HG02623 (cell line): ENCODE results near the gene HES6.

Experiments
- ATAC-seq: cut with Tn5 transposase; IDR thresholded peaks from one replicate; pipeline ENCODE4 v1.9.1; 2021; ENCODE audit warnings: moderate library complexity; ENCODE audit not compliant: unreplicated experiment

Gene HES6

DNA sequence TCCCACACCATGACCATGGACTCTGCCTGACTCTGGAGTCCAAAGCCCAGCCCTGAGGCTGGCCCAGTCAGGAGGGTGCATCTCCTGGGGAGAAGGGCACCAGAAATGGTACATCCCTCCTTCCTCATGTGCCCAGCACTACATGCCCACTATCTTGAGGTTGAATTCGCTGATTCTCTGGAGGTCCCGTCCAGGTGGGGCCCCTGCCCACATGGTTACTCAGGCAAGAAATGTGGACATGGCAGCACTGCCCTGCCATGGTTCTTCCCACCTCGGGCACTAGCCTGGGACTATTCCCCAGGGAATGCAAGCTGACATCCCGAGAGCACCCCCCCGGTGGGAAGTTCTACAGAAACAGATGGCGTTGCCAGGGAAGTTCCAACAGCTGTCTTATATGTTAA, 15.3 kb upstream of the HES6 start:
- no peak for ATAC-seq

DNA sequence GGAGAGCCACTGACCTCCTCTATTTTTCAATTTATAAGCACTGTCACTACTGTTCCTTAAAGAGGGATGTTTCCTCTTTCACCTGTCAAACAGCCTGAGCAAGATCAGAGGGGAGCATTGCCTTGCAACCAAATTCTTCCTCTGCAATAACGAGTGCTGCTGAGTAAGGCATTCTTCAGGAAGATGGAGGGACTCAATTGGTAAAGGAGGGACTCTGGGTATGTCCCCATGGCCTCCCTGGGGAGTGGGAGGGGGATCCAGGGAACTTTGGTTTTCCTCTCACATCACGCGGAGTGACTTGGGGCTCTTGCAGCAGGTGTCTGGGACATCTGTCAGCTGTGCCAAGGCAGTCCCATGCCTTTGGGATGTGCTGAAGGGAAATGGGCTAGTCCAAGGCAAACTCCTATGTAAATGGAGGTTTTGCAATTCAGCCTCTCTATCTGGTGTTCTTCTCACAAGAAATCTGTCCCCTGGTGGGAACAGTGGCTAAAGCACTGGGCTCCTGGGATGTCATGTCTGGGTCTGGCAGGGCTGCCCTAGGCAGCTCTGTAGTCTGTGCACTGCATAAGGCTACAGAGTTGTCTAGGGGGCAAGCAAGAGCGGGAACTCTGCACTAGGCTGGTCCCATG, 14.4 kb upstream of the HES6 start:
- ATAC-seq = no peak

DNA sequence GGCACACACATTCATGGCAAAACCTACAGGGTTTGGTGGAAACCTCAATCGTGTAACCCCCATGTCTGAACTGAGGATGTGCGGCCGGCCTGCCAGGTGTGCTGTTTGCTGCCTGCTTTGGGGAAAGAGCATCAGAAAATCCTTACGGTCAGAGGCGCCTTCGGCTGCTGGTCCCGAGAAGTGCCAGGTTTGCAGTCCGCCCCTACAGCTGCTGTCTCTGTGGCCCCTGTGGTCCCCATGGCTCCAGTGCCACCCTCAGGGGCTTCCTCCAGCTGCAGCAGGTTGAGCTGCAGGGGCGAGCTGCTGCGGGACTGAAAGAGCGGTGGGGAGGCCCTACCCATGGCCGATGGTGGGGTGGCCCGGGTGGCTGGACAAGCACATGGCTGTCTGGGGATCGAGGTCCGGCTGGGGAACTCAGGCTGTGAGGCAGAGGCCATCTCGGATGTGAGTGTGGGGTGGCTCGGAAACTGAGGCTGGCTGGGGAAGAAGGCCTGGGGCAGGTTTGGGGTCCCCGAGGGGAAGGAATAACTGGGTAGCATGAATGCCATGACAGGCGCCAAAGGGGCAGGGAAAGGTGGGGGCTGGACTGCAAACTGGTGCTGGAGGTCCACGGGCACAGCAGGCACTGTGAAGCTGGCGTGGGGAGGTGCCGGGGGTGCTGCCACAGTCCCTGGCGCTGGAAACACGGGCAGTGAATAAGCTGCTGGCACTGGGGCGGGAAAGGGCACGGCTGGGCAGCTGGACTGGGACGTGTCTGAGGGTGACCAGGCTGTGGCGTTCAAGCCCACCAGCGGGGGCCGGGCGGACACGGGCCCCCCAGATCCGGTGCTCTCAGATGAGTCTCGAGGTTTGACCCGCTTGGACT, 13.2 kb upstream of the HES6 start:
- no peak for ATAC-seq

DNA sequence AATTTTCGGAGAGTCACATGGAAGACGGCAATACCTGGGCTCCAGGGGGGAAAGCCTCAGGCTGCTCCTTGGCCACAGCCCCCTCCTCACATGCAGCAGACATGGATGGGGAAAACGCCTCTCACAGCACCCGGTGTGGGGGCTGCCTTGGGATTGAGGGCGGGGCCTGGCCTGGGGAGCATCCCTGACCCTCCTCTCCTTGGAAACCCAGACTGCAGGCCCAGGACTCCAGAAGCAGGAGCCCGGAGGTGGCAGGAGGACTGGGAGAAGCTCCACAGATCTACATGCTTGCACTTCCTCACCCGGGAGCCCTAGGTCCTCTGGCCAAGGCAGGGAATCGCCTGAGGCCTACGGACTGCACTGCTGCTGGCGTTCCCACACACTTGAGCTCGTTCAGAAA, 12.1 kb upstream of the HES6 start:
- no peak for ATAC-seq

DNA sequence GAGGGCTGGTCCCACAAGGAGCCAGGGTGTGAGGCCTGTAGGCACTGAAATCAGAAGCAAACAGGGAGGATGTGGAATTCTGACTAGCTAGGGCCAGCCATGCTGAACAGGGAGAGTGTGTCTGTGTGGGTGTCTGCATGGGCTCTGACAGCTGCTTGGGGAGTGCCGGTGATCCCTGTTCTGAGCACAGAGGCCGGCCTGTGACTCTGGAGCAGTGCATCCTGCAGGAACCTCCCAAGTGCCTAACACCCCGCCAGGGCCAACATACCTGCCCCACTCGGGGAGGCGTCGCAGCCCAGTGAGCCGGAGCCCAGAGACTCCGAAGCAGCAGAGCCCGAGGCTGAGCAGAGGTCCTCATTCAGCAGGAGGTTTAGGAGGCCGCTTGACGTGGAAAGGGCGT, 11.5 kb upstream of the HES6 start:
- ATAC-seq = no peak

DNA sequence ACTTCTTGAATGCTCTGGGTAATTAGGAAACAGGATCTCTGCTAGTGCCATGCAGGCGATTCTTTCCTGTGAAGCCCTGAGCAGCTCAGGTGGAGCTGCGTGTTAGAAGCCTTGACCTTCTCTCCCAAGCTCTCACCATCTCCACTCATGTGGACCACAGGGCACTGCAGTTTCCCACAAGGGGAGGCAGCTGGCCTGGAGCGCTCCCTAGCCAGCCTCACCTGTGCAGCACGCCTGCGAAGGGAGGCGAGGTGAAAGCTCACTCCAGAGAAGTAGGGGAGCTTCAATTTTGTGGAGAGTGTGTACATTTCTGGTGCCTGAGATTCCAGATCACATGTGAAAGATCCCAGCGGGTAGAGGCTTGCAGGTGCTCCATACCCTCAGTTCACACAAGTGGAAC, 11.1 kb upstream of the HES6 start:
- ATAC-seq = no peak

DNA sequence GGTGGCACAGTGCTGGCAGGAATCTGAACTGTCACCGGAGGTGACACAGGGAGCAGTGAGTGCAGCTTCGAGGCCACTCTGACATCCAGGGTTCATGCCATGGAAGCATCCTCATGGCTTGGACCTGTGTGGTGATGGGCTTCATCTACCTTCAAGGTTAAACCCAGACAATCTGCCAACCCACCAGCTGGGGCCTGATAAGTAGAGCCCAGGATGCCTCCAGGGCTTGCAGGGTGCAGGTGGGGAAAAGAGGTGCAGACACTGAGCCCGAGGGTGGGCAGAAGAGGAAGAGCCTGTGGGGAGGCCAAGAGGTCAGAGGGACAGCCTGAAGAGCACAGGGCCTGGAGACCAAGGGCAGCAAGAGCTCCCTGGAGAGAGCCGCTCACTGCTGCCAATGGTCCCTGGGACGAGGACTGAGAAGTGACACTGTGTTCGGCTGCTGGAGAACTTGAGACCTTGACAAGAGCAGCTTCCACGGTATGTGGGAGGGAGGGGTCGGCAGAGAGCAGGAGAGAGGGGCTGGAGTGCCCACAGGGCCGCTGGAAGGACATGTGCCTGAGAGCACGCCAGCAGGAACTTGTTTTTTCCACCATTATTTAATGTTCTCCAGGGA, 8.1 kb upstream of the HES6 start:
- no peak for ATAC-seq

DNA sequence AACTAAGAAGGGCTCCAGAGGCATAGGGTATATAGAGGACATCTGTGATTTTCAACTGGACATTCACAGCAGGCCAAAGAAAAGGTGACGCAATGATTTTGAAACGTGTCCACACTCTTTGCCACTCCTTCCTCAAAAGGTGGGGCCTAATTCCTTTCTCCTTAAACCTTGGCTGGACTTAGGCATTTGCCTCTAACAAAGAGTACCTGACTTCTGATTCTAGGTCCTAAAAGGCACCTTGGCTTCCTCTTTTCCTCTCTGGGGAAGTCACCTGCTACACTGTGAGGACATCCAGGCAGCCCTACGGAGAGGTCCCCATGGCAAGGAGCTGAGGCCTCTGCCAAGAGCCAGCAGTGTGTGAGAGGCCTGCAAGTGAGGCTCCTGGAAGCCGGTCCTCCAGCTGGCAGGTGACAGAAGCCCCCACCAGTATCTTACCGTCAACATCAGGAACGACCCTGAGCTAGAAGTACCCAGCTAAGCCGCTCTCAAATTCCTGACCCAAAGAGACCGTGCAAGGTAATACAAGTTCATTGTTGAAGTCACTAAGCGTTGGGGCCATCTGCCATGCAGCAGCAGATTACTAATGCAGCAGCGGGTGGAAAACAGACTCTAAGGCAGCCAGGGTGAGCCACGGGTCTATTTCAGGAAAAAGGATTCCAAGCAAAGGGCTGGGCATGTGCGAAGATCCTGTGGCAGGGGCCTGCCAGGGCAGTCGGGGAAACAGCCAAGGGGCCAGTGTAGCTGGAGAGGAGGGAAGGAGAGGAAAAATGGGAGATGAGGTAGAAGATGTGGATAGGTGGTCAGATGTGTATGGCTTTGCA, 7.4 kb upstream of the HES6 start:
- no peak for ATAC-seq

DNA sequence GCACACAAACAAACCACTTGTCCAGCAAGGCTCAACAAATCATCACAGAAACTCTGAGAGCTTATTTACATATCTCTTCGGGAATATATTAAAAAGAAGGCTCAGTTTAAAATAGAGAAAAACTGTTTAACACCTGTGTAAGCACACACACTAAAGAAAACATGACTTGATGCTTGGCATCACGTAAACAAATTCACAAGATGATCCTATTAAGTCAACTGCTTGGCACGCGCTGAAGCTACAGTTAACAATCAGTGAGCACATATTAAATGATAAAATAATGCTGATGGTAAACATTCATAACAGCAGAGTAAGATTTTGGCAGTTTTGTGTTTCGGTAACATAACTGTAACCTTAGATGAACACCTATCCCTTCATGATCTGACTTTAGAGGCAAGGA, 4.3 kb upstream of the HES6 start:
- no peak for ATAC-seq

DNA sequence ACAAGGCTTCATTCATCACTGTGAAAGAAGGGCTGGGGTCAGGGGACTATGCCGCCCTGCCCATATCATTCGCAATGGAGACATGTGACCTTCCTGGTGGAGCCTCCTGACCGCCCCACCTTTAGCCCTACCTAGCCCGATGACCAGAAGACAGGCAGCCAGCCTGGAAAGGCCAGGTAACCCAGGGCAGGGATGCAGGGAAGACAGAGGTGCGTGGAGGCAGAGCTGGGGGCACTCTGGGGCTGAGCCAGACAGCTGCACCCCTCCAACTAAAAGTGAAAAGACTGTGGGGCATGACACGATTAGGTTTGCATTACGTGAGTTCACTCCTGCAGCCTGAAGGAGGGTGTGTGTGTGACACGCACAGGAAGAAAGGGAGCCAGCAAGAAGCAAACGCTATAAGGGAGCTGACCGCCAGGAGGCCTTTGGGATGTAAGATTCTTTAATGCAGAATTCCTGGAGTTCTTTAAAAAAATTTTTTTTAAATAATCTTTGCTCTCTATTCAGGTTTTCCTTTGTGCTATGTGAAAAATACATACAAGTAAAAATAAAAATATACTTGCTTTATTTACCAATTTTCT, 3.7 kb upstream of the HES6 start:
- ATAC-seq = no peak

DNA sequence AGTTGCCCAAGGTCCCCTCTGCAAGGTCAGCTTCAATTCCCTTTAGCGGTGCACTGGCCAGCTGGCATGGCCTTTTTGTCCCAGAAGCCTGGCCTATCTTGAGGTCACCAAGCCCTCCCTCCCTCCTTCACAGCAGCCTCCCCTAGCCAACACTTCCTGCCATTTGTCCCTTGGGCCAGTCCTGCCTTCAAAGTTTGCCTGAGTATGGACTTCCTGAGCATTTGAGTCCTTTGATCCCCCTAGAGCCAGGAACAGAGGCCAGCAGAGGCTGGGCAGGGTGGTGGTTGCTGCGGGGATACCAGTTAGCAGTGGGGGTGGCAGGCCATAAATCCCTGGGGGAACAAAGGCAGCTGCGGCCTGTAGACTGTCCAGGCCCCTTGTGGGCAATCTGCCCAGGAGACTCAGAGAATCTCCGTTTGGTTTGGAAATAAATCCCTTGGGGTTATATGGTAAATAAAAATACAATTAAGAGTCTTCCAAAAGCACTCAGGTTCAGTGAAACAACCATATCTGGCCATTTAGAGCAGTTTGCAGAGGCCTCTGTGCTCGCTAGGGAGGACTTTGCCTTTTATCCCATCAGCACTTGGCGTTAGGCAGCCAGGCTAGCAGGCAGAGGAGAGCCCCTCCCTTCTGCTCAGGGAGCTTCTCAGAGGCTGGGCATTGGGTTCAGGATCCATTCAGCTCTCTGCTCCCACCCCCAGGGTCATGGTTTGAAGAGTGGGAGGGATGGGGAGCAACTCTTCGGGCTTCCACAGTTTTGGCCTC, 3.1 kb upstream of the HES6 start:
- no peak for ATAC-seq

DNA sequence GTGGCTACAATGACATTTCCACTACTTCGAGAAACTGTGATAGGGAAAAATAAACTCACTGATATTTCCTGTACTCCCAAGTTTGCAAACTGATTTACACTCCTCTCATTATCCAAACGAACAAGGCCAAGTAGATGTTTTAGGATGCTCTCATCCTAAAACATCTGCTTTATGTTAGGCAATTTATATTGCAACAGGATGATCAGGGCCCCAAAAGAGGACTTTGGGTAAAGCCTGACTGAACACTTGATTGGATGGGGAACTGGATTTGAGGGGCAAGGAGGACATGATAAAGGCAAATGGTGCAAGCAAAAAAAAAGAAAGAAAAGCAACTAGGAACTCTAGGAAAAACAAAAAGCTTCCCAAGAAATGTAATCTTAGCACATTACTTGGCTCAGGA, 2.1 kb upstream of the HES6 start:
- ATAC-seq = no peak

DNA sequence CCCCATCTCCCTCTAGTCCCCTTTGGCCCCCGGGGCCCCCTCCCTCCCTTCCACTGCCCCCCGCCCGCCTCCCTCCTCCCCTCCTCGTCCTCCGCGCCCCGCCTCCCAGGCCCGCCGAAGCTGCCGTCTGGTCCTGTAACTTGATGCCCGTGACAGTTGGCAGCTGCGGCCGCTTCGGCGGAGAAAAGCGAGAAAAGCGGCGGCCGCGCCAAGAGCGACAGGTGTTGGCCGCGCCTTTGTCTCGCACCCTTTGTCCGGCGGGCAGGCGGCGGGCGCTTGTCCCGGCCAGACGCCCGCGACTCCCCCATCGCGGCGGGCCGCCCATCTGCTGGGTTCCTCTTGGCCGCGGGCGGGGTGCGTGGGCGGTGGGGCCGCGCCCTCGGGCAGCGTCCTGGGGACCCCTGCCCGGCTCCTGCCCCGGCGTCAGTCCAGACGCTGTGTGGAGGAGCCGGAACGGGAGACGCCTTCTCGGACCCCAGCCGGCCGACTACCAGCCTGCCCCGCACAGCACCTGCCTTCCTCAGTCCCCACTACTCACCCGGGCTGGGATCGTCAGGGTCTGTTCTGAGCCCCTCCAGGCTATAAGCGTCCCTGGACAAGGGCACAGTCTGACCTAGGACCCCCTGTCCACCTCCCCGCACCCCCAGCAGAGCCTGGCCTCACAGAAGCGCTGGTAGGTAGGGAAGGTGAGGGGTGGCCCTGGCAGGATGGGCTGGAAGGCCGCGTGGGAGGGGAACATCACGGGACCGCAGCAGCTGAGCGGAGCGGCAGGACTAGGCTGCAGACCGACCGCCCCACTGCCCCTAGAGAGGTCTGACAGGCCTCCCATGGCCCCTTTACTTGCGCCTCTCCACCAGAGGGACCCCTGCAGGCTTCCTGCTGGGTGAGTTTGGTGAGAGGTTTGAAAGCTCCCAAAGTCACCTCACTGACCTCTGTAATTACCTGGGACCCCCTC, 1.2 kb upstream of the HES6 start:
- ATAC-seq = no peak

DNA sequence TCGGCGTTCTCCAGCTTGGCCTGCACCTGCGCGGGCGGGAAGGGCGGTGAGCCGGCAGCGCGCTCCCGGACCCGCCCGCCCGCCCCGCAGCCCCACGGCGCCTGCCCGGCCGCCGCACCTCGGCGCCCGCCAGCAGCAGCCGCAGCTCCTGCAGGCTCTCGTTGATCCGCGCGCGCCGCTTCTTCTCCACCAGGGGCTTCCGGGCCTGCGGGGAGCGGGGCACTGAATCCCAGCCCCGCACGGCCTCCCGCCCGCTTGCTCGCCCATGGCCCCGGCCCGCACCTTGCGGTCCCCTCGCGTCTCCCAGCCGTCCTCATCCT, 335 bp downstream of the HES6 start:
- ATAC-seq = peak; percentile 6

DNA sequence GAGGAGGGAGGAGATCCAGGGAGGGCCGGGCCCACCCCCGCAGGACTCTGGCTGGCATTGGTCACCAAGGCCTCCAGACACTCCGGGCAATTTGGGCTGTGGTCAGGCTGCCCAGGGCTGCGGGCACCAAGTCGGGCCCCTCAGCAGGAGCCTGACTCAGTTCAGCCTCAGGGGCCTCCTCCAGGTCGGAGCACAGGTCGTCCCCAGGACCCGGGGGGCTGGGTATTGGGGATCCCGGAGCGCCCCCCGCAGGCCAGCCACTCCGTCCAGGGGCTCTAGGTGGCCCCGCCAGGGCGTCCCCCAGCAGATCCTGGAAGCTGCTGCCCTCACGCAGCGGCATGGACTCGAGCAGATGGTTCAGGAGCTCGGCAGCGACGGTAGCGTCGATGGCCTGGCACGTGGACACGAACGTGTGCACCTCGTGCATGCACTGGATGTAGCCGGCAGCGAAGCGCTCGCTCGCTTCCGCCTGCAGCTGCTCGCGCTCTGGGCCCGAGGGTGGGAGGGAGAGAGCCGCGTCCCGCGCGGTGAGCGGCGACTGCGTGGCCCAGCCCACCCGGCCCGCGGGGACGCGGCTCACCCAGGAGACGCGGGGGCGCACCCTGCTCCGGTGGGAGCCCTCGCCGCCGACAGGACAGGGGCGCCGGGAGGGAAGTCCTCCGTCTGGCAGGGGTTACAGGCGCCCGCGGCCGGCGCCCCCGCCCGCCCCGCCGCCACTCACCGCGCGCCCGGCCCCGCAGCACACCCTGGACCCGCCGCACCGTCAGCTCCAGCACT, 884 bp downstream of the HES6 start:
- ATAC-seq = no peak

DNA sequence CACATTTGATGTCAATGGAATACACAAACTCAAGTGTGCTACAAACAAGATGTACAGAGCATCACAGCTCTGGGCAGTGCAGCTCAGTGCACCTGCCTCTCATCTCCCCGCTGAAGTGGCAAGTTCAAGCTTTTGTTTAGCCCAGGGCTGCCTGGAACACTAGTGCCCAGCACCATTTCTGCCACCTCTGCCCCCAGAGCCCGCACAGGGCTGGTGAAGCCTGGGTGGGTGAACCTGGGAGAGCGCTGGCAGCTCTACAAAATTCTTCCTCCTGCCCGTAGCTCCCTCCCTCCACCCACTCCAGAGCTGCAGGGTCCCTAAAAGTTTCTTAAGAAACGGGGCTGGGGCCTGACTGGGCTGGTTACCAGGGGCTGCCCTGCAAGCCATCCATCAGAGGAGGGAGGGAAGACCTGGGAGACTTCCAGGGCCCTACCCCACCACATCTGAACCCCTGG, 1.5 kb downstream of the HES6 start:
- no peak for ATAC-seq

DNA sequence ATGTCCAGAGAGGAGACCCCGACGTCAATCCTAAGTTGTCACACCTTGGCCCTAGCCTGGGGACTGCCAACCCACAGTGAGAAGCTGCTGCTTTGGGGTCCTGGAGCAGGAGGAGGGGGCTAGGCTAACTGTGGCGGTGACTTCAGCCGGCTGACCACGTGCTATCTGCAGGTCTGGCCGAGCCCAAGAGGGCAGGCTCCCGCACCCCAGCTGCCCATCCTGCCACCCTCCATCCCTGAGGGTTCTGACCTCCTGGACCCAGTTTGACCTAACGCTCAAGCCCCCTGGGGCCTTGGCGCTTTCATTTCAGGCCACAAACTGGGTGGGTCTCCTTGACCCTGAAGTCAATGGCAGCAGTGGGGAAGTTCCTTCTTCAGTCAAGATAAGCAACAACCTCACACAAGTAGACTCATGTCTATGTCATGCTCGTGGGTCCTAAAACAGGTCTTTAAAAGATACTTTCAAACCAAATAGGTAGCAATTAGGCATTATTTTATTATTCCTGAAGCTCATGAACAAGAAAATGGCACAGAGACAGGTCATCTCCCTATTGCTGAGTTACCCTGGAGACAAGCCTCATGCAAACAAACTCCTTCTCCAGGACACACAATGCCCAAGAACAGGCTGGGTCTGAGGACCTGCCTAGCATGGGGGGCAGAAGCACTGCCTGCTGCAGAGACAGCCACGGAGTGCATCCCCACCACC, 2.3 kb downstream of the HES6 start:
- ATAC-seq = no peak

DNA sequence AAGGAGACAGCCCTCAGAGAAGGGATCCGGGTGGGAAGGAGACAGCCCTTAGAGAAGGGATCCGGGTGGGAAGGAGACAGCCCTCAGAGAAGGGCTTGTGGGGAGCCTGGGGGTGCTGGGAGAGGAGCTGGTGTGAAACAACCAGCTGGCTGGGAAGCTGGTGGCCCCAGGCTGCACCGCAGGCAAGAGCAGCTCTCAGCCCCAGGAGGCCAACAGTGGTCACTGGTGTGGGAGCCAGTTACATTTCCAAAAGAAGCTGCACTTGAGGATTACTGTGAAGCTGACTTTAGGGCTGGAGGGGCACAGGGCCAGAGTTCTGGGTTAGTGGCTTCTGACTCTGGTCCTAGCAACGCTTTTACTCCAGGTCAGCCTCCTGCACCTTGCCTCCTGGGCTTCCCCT, 3.3 kb downstream of the HES6 start:
- no peak for ATAC-seq
